ENCODE data around the gene UBE2QL1.
A peak's percentile ranks its signal among the peaks of the same experiment; 100 is the strongest.

Gene UBE2QL1

GRCh38 chr5:6491919-6492290, 43.2 kb downstream of the UBE2QL1 start:
- ChIA-PET POLR2A (no interaction called here), CTCF (no interaction called here)
- H3K27ac ChIP-seq (ENCODE audit: extremely low read depth, low read depth, low read length): no peak overlapping the region
- no peaks in the 10 kb centered on the region for H3K9me3 ChIP-seq (ENCODE audit: control insufficient read depth, insufficient read depth, low read depth, low read length)
- peaks cover 0 to 4% of the 10 kb centered on the region in 2 experiments; a peak in 1 of 3 replicates for H3K36me3 ChIP-seq (ENCODE audit: control insufficient read depth in 2 of 2, insufficient read depth in 1 of 2, low read length in 2 of 2)
- no peak for TF ChIP-seq ZNF366 (tag by site-specific recombination; conservative IDR thresholded peaks at IDR 0.05)
- TF ChIP-seq, protein P1, sequence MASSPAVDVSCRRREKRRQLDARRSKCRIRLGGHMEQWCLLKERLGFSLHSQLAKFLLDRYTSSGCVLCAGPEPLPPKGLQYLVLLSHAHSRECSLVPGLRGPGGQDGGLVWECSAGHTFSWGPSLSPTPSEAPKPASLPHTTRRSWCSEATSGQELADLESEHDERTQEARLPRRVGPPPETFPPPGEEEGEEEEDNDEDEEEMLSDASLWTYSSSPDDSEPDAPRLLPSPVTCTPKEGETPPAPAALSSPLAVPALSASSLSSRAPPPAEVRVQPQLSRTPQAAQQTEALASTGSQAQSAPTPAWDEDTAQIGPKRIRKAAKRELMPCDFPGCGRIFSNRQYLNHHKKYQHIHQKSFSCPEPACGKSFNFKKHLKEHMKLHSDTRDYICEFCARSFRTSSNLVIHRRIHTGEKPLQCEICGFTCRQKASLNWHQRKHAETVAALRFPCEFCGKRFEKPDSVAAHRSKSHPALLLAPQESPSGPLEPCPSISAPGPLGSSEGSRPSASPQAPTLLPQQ (tag by site-specific recombination; IDR thresholded peaks at IDR 0.05): no peak
- no peak for TF ChIP-seq ZNF23 (tag by site-specific recombination; IDR thresholded peaks at IDR 0.05; ENCODE audit: borderline replicate concordance)
- TF ChIP-seq CTCF (tag by site-specific recombination; IDR thresholded peaks at IDR 0.05): no peak
- no peak overlapping the region for H3K4me3 ChIP-seq (ENCODE audit: low read depth, low read length)
- peaks cover 4% of the 10 kb centered on the region for H3K4me1 ChIP-seq (ENCODE audit: control insufficient read depth, insufficient read depth, low read length)

DNA sequence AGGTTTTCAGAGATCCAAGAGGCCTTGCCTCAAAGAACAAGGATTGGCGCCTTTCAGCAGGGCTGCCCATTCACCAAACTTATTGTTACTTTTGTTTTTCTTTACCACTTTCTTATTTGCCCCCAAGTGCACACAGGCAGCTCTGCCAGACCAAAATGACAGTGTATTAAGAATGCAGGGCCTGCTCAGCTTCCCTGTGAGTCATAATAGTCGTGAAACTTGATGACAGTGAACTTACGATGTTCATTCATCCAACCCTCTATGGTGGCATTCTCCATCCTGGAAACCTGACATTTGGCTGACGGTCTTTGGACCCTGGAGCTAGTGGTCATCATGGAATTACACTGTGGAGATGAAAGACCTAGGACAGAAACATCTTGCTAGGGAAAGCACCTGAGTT, 44.3 kb downstream of the UBE2QL1 start:
- Histone ChIP-seq H3K4me3 (ENCODE audit: low read depth, low read length) (no peak overlapping the region), H3K27ac (ENCODE audit: extremely low read depth, low read depth, low read length) (no peak overlapping the region), H3K9me3 (ENCODE audit: control insufficient read depth, insufficient read depth, low read depth, low read length) (no peaks in the 10 kb centered on the region), H3K4me1 (ENCODE audit: control insufficient read depth, insufficient read depth, low read length) (peaks cover under 1% of the 10 kb centered on the region; the same call in 1 of the 2 replicates), H3K36me3 (ENCODE audit: control insufficient read depth in 2 of 2, insufficient read depth in 1 of 2, low read length in 2 of 2) (peaks cover 0 to 4% of the 10 kb centered on the region in 2 experiments; a peak in 1 of 3 replicates)
- TF ChIP-seq ZNF350 (tag by site-specific recombination; IDR thresholded peaks at IDR 0.05) (no peak), ZNF19 (tag by site-specific recombination; IDR thresholded peaks at IDR 0.05; ENCODE audit: low read depth) (no peak), TCF7L2 (IDR thresholded peaks at IDR 0.05; ENCODE audit: borderline replicate concordance, low read depth, low read length) (no peak), ZNF600 (tag by site-specific recombination; IDR thresholded peaks at IDR 0.05) (peak; percentile 53; the same call in 1 of the 2 replicates), SP3 (tag by site-specific recombination; IDR thresholded peaks at IDR 0.05) (no peak), ZNF521 (tag by site-specific recombination; IDR thresholded peaks at IDR 0.05) (no peak)
- TF ChIP-seq, protein P2, sequence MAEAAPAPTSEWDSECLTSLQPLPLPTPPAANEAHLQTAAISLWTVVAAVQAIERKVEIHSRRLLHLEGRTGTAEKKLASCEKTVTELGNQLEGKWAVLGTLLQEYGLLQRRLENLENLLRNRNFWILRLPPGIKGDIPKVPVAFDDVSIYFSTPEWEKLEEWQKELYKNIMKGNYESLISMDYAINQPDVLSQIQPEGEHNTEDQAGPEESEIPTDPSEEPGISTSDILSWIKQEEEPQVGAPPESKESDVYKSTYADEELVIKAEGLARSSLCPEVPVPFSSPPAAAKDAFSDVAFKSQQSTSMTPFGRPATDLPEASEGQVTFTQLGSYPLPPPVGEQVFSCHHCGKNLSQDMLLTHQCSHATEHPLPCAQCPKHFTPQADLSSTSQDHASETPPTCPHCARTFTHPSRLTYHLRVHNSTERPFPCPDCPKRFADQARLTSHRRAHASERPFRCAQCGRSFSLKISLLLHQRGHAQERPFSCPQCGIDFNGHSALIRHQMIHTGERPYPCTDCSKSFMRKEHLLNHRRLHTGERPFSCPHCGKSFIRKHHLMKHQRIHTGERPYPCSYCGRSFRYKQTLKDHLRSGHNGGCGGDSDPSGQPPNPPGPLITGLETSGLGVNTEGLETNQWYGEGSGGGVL (tag by site-specific recombination; IDR thresholded peaks at IDR 0.05): no peak
- ChIA-PET CTCF (interaction anchor here (0.6 to 0.7 kb wide), 2 partner anchors 266 to 601 kb away, joined by 3 to 4 read pairs; no protein-coding TSS in a partner anchor), POLR2A (no interaction called here)

GRCh38 chr5:6493681-6494454, 45.2 kb downstream of the UBE2QL1 start:
- no peak overlapping the region for H3K4me3 ChIP-seq (ENCODE audit: low read depth, low read length)
- CTCF ChIA-PET: interaction anchor here (0.6 to 0.7 kb wide), 3 partner anchors 265 to 602 kb away, joined by 3 to 4 read pairs (median 3); no protein-coding TSS in a partner anchor
- TF ChIP-seq ZBTB44 (tag by site-specific recombination; IDR thresholded peaks at IDR 0.05) (no peak), ZNF670 (tag by site-specific recombination; IDR thresholded peaks at IDR 0.05; ENCODE audit: low read depth) (no peak), ZNF10 (tag by site-specific recombination; IDR thresholded peaks at IDR 0.05) (no peak), KLF10 (tag by site-specific recombination; IDR thresholded peaks at IDR 0.05) (no peak), ZNF707 (tag by site-specific recombination; IDR thresholded peaks at IDR 0.05) (no peak), SCRT1 (tag by site-specific recombination; IDR thresholded peaks at IDR 0.05; ENCODE audit: borderline replicate concordance) (no peak), ZNF404 (tag by site-specific recombination; IDR thresholded peaks at IDR 0.05) (no peak), GLIS1 (tag by site-specific recombination; IDR thresholded peaks at IDR 0.05) (no peak), ZNF658 (tag by site-specific recombination; IDR thresholded peaks at IDR 0.05) (no peak), ZNF558 (tag by site-specific recombination; IDR thresholded peaks at IDR 0.05) (no peak), ZNF292 (tag by site-specific recombination; IDR thresholded peaks at IDR 0.05; ENCODE audit: borderline replicate concordance, low read depth) (no peak), ZBTB7A (tag by site-specific recombination; IDR thresholded peaks at IDR 0.05; ENCODE audit: low read depth) (no peak)
- TF ChIP-seq, protein P3, sequence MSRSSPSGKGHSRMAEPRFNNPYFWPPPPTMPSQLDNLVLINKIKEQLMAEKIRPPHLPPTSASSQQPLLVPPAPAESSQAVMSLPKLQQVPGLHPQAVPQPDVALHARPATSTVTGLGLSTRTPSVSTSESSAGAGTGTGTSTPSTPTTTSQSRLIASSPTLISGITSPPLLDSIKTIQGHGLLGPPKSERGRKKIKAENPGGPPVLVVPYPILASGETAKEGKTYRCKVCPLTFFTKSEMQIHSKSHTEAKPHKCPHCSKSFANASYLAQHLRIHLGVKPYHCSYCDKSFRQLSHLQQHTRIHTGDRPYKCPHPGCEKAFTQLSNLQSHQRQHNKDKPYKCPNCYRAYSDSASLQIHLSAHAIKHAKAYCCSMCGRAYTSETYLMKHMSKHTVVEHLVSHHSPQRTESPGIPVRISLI (tag by site-specific recombination; IDR thresholded peaks at IDR 0.05): no peak

More at GRCh38 chr5:6493681-6494454, 45.2 kb downstream of the UBE2QL1 start:
- POLR2A ChIA-PET: no interaction called here
- no peaks in the 10 kb centered on the region for H3K4me1 ChIP-seq (ENCODE audit: control insufficient read depth, insufficient read depth, low read length)
- no peak overlapping the region for H3K27ac ChIP-seq (ENCODE audit: extremely low read depth, low read depth, low read length)
- H3K9me3 ChIP-seq (ENCODE audit: control insufficient read depth, insufficient read depth, low read depth, low read length): no peaks in the 10 kb centered on the region
- peaks cover 0 to 4% of the 10 kb centered on the region in 2 experiments; a peak in 1 of 3 replicates for H3K36me3 ChIP-seq (ENCODE audit: control insufficient read depth in 2 of 2, insufficient read depth in 1 of 2, low read length in 2 of 2)

Data from HEK293 (cell line).